ENCODE data around the gene RPL37A.

GRCh38 chr2:216553093-216553478, 54.4 kb downstream of the RPL37A start:
- no peak for TF ChIP-seq GATA3 (IDR thresholded peaks at IDR 0.05; ENCODE audit: low read depth, low read length)
- TF ChIP-seq GATA2 (IDR thresholded peaks at IDR 0.05; ENCODE audit: low read depth, low read length): no peak

Measured in SH-SY5Y (cell line).